H1 (cell line): ENCODE data around the gene CAMK2G. TPM values are rescaled to one million over a fixed set of nuclear protein-coding genes. Genes with fewer than 3 reads are reported as not detected.

Source experiments
- CTCF ChIA-PET: fragments of 300-600 bp; sonication (Branson Sonifier 250); formaldehyde crosslinking; loops from one replicate; lab custom pipeline; 2021; ENCODE audit not compliant: partially characterized antibody; lab: Charles Lee
- POLR2A ChIA-PET: fragments of 300-600 bp; sonication (Branson Sonifier 250); formaldehyde crosslinking; loops from one replicate; lab custom pipeline; 2021; ENCODE audit warnings: inconsistent platforms; ENCODE audit not compliant: partially characterized antibody; lab: Charles Lee
- DNase-seq, 2 experiments: peaks; one replicate each; pipeline versions ENCODE4 v3.0.0 to v3.0.0-alpha.2; 2010 to 2022; ENCODE audit warnings: low spot score in 2 of 2, low read depth in 1 of 2, mixed read lengths in 1 of 2
- FAIRE-seq: peaks from 2 replicates; lab custom pipeline; 2011; peaks lifted over from hg19 to GRCh38; lab: Jason Lieb, UNC
- H2AFZ ChIP-seq: 2 replicates; pipeline ENCODE4 v1.8.1; 2012; ENCODE audit warnings: low read length, inconsistent platforms
- H2AK5ac ChIP-seq: 2 replicates; pipeline ENCODE4 v1.6.1; 2013; ENCODE audit warnings: low read depth, low read length
- H2BK120ac ChIP-seq: replicated peaks from 2 replicates; pipeline ENCODE3; 2013; ENCODE audit warnings: low read depth, low read length, inconsistent platforms
- H2BK12ac ChIP-seq: 2 replicates; pipeline ENCODE4 v1.6.1; 2013; ENCODE audit warnings: low read depth, low read length
- H2BK15ac ChIP-seq: 2 replicates; pipeline ENCODE4 v1.6.1; 2013; ENCODE audit warnings: low read length
- H2BK20ac ChIP-seq: 2 replicates; pipeline ENCODE4 v1.6.1; 2013; ENCODE audit warnings: low read length
- H2BK5ac ChIP-seq: 2 replicates; pipeline ENCODE4 v1.6.1; 2013; ENCODE audit warnings: low read depth, low read length
- H3K14ac ChIP-seq: 2 replicates; pipeline ENCODE4 v1.6.1; 2013; ENCODE audit warnings: inconsistent platforms; ENCODE audit not compliant: insufficient read length
- H3K18ac ChIP-seq: 2 replicates; pipeline ENCODE4 v1.6.1; 2013; ENCODE audit warnings: low read length; ENCODE audit errors: extremely low read depth
- H3K23ac ChIP-seq: 2 replicates; pipeline ENCODE4 v1.6.1; 2013; ENCODE audit warnings: inconsistent platforms; ENCODE audit not compliant: insufficient read length
- H3K23me2 ChIP-seq: 2 replicates; pipeline ENCODE4 v1.6.1; 2013; ENCODE audit warnings: low read depth, low read length
- H3K27ac ChIP-seq: 2 replicates; pipeline ENCODE4 v1.6.1; 2011; ENCODE audit warnings: low read depth, low read length, inconsistent platforms
- H3K27me3 ChIP-seq, 4 experiments: replicated peaks in 1 of 4; 1 replicate in 1 of 4; 2 replicates in 3 of 4; pipeline versions ENCODE4 v1.6.1 to v1.8.1; 2011 to 2013; ENCODE audit warnings: low read length in 3 of 4, mild to moderate bottlenecking in 3 of 4, inconsistent platforms in 2 of 4, mixed read lengths in 2 of 4, moderate library complexity in 1 of 4; ENCODE audit not compliant: control insufficient read depth in 3 of 4, insufficient read depth in 3 of 4; ENCODE audit errors: extremely low read depth in 1 of 4
- H3K36me3 ChIP-seq, 4 experiments: 2 replicates each; pipeline versions ENCODE4 v1.6.1 to v1.8.1; 2011 to 2013; ENCODE audit warnings: mild to moderate bottlenecking in 4 of 4, low read length in 3 of 4, moderate library complexity in 2 of 4, control low read depth in 1 of 4, inconsistent platforms in 1 of 4; ENCODE audit not compliant: insufficient read depth in 4 of 4, control insufficient read depth in 2 of 4
- H3K4ac ChIP-seq: replicated peaks from 2 replicates; pipeline ENCODE3; 2013; ENCODE audit warnings: low read length, low read depth, mixed read lengths, inconsistent platforms; ENCODE audit not compliant: insufficient read length
- H3K4me1 ChIP-seq, 4 experiments: replicated peaks in 1 of 4; 1 replicate in 1 of 4; 2 replicates in 3 of 4; pipeline versions ENCODE4 v1.6.1 to v1.8.1; 2011 to 2013; ENCODE audit warnings: low read length in 3 of 4, inconsistent platforms in 2 of 4, mixed read lengths in 1 of 4; ENCODE audit not compliant: insufficient read depth in 4 of 4, control insufficient read depth in 3 of 4
- H3K4me2 ChIP-seq, 2 experiments: 2 replicates each; pipeline versions ENCODE4 v1.6.1 to v1.8.1; 2011 to 2013; ENCODE audit warnings: low read depth in 2 of 2, low read length in 2 of 2, control low read depth in 1 of 2, inconsistent platforms in 1 of 2, mild to moderate bottlenecking in 1 of 2; ENCODE audit not compliant: insufficient read depth in 1 of 2
- H3K4me3 ChIP-seq, 4 experiments: fragments of 200-600, 300-600 bp in 1 of 4; sonication (generic), shearing (Covaris generic), sonication (Bioruptor Twin) in 1 of 4; 2 replicates each; pipeline versions ENCODE4 v1.5.1 to v1.8.1; 2011 to 2016; ENCODE audit warnings: low read length in 4 of 4, low read depth in 3 of 4, control low read depth in 2 of 4, inconsistent platforms in 2 of 4, mild to moderate bottlenecking in 2 of 4, mixed read lengths in 1 of 4, moderate library complexity in 1 of 4; ENCODE audit not compliant: insufficient read depth in 2 of 4; ENCODE audit errors: extremely low read depth in 1 of 4
- H3K56ac ChIP-seq: replicated peaks from 2 replicates; pipeline ENCODE3; 2013; ENCODE audit warnings: low read depth, mild to moderate bottlenecking, mixed read lengths, low read length, inconsistent platforms; ENCODE audit not compliant: insufficient read length
- H3K79me1 ChIP-seq: 2 replicates; pipeline ENCODE4 v1.6.1; 2013; ENCODE audit warnings: low read depth, low read length, control low read depth
- H3K79me2 ChIP-seq, 2 experiments: 2 replicates each; pipeline versions ENCODE4 v1.6.1 to v1.8.1; 2012 to 2013; ENCODE audit warnings: low read length in 2 of 2, mild to moderate bottlenecking in 2 of 2, inconsistent platforms in 1 of 2; ENCODE audit not compliant: insufficient read depth in 2 of 2, control insufficient read depth in 1 of 2
- H3K9ac ChIP-seq, 4 experiments: replicated peaks in 1 of 4; 1 replicate in 1 of 4; 2 replicates in 3 of 4; pipeline versions ENCODE4 v1.6.1 to v1.8.1; 2011 to 2013; ENCODE audit warnings: low read depth in 3 of 4, low read length in 3 of 4, control low read depth in 2 of 4, mild to moderate bottlenecking in 2 of 4, moderate library complexity in 2 of 4, inconsistent platforms in 1 of 4; ENCODE audit errors: extremely low read depth in 1 of 4
- H3K9me3 ChIP-seq, 2 experiments: 2 replicates each; pipeline versions ENCODE4 v1.6.1 to v1.8.1; 2012 to 2013; ENCODE audit warnings: mild to moderate bottlenecking in 2 of 2, moderate library complexity in 2 of 2, control low read depth in 1 of 2, inconsistent platforms in 1 of 2, low read depth in 1 of 2, low read length in 1 of 2, mixed read lengths in 1 of 2; ENCODE audit not compliant: insufficient read depth in 2 of 2
- H4K20me1 ChIP-seq, 2 experiments: replicated peaks in 1 of 2; 2 replicates each; pipeline versions ENCODE3 to v1.8.1; 2011 to 2013; ENCODE audit warnings: inconsistent platforms in 2 of 2, low read length in 2 of 2, mild to moderate bottlenecking in 1 of 2; ENCODE audit not compliant: insufficient read depth in 2 of 2, control insufficient read depth in 1 of 2
- H4K5ac ChIP-seq: 2 replicates; pipeline ENCODE4 v1.6.1; 2013; ENCODE audit warnings: low read length, low read depth, mixed read lengths, inconsistent platforms; ENCODE audit not compliant: insufficient read length
- H4K8ac ChIP-seq: 2 replicates; pipeline ENCODE4 v1.8.0; 2013; ENCODE audit warnings: mild to moderate bottlenecking, moderate library complexity, low read length, inconsistent platforms; ENCODE audit not compliant: insufficient read depth; ENCODE audit errors: extremely low read depth
- H4K91ac ChIP-seq: replicated peaks from 2 replicates; pipeline ENCODE3; 2013; ENCODE audit warnings: low read length, mixed read lengths, inconsistent platforms; ENCODE audit not compliant: insufficient read length
- BCL11A ChIP-seq, 2 experiments: IDR thresholded peaks; one replicate each; pipeline ENCODE4 v1.6.1; 2011; ENCODE audit warnings: low read depth in 2 of 2, low read length in 2 of 2, mild to moderate bottlenecking in 2 of 2
- CREB1 ChIP-seq: IDR thresholded peaks from 2 replicates; pipeline ENCODE4 v1.6.1; 2012; ENCODE audit warnings: inconsistent platforms
- CTCF ChIP-seq, 3 experiments: IDR thresholded peaks; 1 replicate in 2 of 3; 2 replicates in 1 of 3; pipeline versions ENCODE4 v1.5.1 to v1.6.1; 2011; ENCODE audit warnings: low read length in 3 of 3, mild to moderate bottlenecking in 3 of 3, inconsistent platforms in 2 of 3, low read depth in 1 of 3, moderate library complexity in 1 of 3; ENCODE audit not compliant: insufficient read depth in 1 of 3; ENCODE audit errors: control extremely low read depth in 1 of 3
- E2F6 ChIP-seq: IDR thresholded peaks from 2 replicates; pipeline ENCODE4 v1.6.1; 2012; ENCODE audit warnings: inconsistent platforms
- GTF2F1 ChIP-seq: IDR thresholded peaks from 2 replicates; pipeline ENCODE4 v1.6.1; 2012; ENCODE audit warnings: low read depth, low read length, improper control_type of control experiment, borderline replicate concordance
- NANOG ChIP-seq: IDR thresholded peaks from 2 replicates; pipeline ENCODE4 v1.6.1; 2011; ENCODE audit warnings: low read length, low read depth, mild to moderate bottlenecking, inconsistent platforms; ENCODE audit not compliant: insufficient read depth, poor library complexity, severe bottlenecking
- PHF8 ChIP-seq: fragments of 200-600 bp; sonication (generic); conservative IDR thresholded peaks from 2 replicates; pipeline ENCODE4 v1.7.1; 2012; ENCODE audit warnings: low read depth, mild to moderate bottlenecking, inconsistent platforms, low read length, moderate library complexity
- SAP30 ChIP-seq: fragments of 300-600 bp; sonication (generic); IDR thresholded peaks from 2 replicates; pipeline ENCODE4 v1.7.1; 2012; ENCODE audit warnings: low read length, moderate library complexity, mild to moderate bottlenecking, inconsistent platforms; ENCODE audit not compliant: insufficient read depth, insufficient replicate concordance
- SIN3A ChIP-seq, 2 experiments: IDR thresholded peaks in 1 of 2; conservative IDR thresholded peaks in 1 of 2; 2 replicates each; pipeline ENCODE4 v1.6.1; 2011 to 2012; ENCODE audit warnings: low read length in 2 of 2, improper control_type of control experiment in 1 of 2, low read depth in 1 of 2, mild to moderate bottlenecking in 1 of 2
- TEAD4 ChIP-seq: IDR thresholded peaks from 2 replicates; pipeline ENCODE4 v1.6.1; 2012; ENCODE audit warnings: low read depth, low read length, inconsistent platforms, mixed read lengths
- WGBS, 2 experiments: shearing (Covaris generic) in 1 of 2; methylation state at CpG; one replicate each; pipeline versions ENCODE4 v1.1.6 to v1.1.7; 2013 to 2015; ENCODE audit warnings: low lambda C conversion rate in 2 of 2, mixed read lengths in 2 of 2, inconsistent platforms in 1 of 2, low coverage in 1 of 2, missing lambda C conversion rate in 1 of 2; ENCODE audit not compliant: insufficient replicate concordance in 2 of 2, insufficient coverage in 1 of 2, insufficient read length in 1 of 2; ENCODE audit errors: extremely low coverage in 1 of 2, missing lambda C conversion rate in 1 of 2; 5-methylcytosine and 5-hydroxymethylcytosine counted together
- polyA plus RNA-seq, 7 experiments: library from polyadenylated mRNA; depleted of rRNA in 3 of 7; stranded (reverse) in 5 of 7; unstranded in 2 of 7; fragments of >200 nt in 5 of 7; fragments of 200-250 nt in 2 of 7; gene quantifications; 1 replicate in 5 of 7; 2 replicates in 1 of 7; 4 replicates in 1 of 7; pipeline versions ENCODE4 v1.2.1 to v1.2.3, GENCODE V29; 2011 to 2013; ENCODE audit warnings: missing spikeins in 2 of 7, mixed read lengths in 2 of 7
- total RNA-seq: library from RNA; stranded (reverse); fragmentation: NEBNext Ultra II Directional; extraction: Animal tissue kit (Norgen Biotek cat#: 25700); gene quantifications from 2 replicates; pipeline ENCODE4 v1.2.1, GENCODE V29; 2021

CAMK2G gene
- total and polyA plus RNA-seq, 2 of the 8 experiments (the other 6 are each of a cell fraction or from before 2014, with no cell fraction given), result 28.9 to 31.7 TPM

- Histone ChIP-seq H3K36me3 (peaks cover 22 to 37% (median 28%) of the 10 kb centered on the region in 4 experiments), H3K79me2 (no peaks in the 10 kb centered on the region), H2BK120ac (no peak overlapping the region), H2BK5ac (no peak overlapping the region), H2BK12ac (no peak overlapping the region), H3K4me1 (peaks cover 0 to 7% (median 3%) of the 10 kb centered on the region in 4 experiments; a peak in 3 of 7 replicates), H3K23ac (no peak overlapping the region), H3K18ac (no peak overlapping the region), H3K9me3 (no peaks in the 10 kb centered on the region), H3K56ac (no peak overlapping the region), H4K5ac (no peak overlapping the region), H2BK15ac (no peak overlapping the region), H3K4me2 (no peak overlapping the region), H4K91ac (no peak overlapping the region), H3K4ac (no peak overlapping the region), H3K14ac (no peak overlapping the region), H3K4me3 (no peak overlapping the region), H4K20me1 (peaks cover 3 to 5% of the 10 kb centered on the region in 2 experiments), H3K9ac (no peak overlapping the region), H3K27me3 (no peaks in the 10 kb centered on the region), H3K23me2 (no peaks in the 10 kb centered on the region), H2AFZ (no peak overlapping the region), H3K27ac (no peak overlapping the region), H3K79me1 (no peaks in the 10 kb centered on the region), H2AK5ac (no peak overlapping the region), H4K8ac (no peak overlapping the region), H2BK20ac (no peak overlapping the region)
- no peak for FAIRE-seq
- DNase-seq, result no peak
- ChIA-PET CTCF (interaction anchor here (0.7 to 20.8 kb wide), 7 partner anchors 11 to 93 kb away, joined by 3 to 279 read pairs (median 142); partner anchors contain the start of gene CAMK2G), POLR2A (no interaction called here)
- 83% methylated on average over 7 of the region's 7 CpGs; no CpG with 5 or more reads in 1 of the 2 experiments for WGBS, 2 experiments
- TF ChIP-seq BCL11A (IDR thresholded peaks at IDR 0.05; ENCODE audit: low read depth in 2 of 2, low read length in 2 of 2), result no peak
- no peak for TF ChIP-seq SIN3A (conservative IDR thresholded peaks at IDR 0.05 in 1 of 2, IDR thresholded peaks at IDR 0.05 in 1 of 2; ENCODE audit: low read depth in 1 of 2, low read length in 2 of 2)
- no peak for TF ChIP-seq CTCF (IDR thresholded peaks at IDR 0.05; ENCODE audit: control extremely low read depth in 1 of 3, insufficient read depth in 1 of 3, low read depth in 1 of 3, low read length in 3 of 3)
- TF ChIP-seq CREB1, result no peak
- TF ChIP-seq E2F6, result no peak
- no peak for TF ChIP-seq TEAD4
- no peak for TF ChIP-seq SAP30
- no peak for TF ChIP-seq PHF8
- no peak for TF ChIP-seq NANOG
- no peak for TF ChIP-seq GTF2F1
Measured at GRCh38 chr10:73847031-73847430, 27.3 kb downstream of the CAMK2G start.
